HepG2 (cell line): ENCODE results near the gene MBD3L3. TPM values are rescaled to one million over a fixed set of nuclear protein-coding genes. Genes with fewer than 3 reads are reported as not detected.

Experiments
- ARID5B ChIP-seq: IDR thresholded peaks from 2 replicates; pipeline ENCODE4 v1.4.0; 2020; ENCODE audit warnings: mild to moderate bottlenecking, missing genetic modification reagents
- BHLHE40 ChIP-seq: IDR thresholded peaks from 2 replicates; pipeline ENCODE4 v1.6.1; 2011; ENCODE audit warnings: low read length, improper control_type of control experiment
- DNMT3B ChIP-seq: conservative IDR thresholded peaks from 2 replicates; pipeline ENCODE4 v1.6.1; 2016; ENCODE audit warnings: missing biosample characterization, control low read depth
- EED ChIP-seq: sonication (generic); formaldehyde crosslinking; IDR thresholded peaks from 2 replicates; pipeline ENCODE4 v1.5.0; 2020; ENCODE audit warnings: mild to moderate bottlenecking, missing genetic modification reagents
- FOXC1 ChIP-seq: sonication (generic); formaldehyde crosslinking; IDR thresholded peaks from 2 replicates; pipeline ENCODE4 v1.8.0; 2022; ENCODE audit warnings: mild to moderate bottlenecking, missing genetic modification reagents, borderline replicate concordance
- JUND ChIP-seq: sonication (generic); formaldehyde crosslinking; IDR thresholded peaks from 2 replicates; pipeline ENCODE4 v1.8.0; 2022; ENCODE audit warnings: mild to moderate bottlenecking, missing genetic modification reagents
- STAT6 ChIP-seq: sonication (generic); formaldehyde crosslinking; IDR thresholded peaks from 2 replicates; pipeline ENCODE4 v1.4.0; 2020; ENCODE audit warnings: missing genetic modification reagents, mild to moderate bottlenecking, borderline replicate concordance
- ZBTB37 ChIP-seq: sonication (generic); formaldehyde crosslinking; IDR thresholded peaks from 2 replicates; pipeline ENCODE4 v1.4.0; 2020; ENCODE audit warnings: mild to moderate bottlenecking, missing genetic modification reagents
- ZC3H4 ChIP-seq: sonication (generic); formaldehyde crosslinking; IDR thresholded peaks from 2 replicates; pipeline ENCODE4 v1.4.0; 2020; ENCODE audit warnings: missing genetic modification reagents, borderline replicate concordance
- ZFP36L1 ChIP-seq: sonication (generic); formaldehyde crosslinking; IDR thresholded peaks from 2 replicates; pipeline ENCODE4 v1.8.0; 2022; ENCODE audit warnings: mild to moderate bottlenecking, missing genetic modification reagents, moderate library complexity
- ZNF136 ChIP-seq: sonication (generic); formaldehyde crosslinking; IDR thresholded peaks from 2 replicates; pipeline ENCODE4 v1.8.1; 2022; ENCODE audit warnings: low read depth, mild to moderate bottlenecking, moderate library complexity, missing genetic modification reagents
- ZNF580 ChIP-seq: IDR thresholded peaks from 2 replicates; pipeline ENCODE4 v1.6.1; 2016; ENCODE audit warnings: low read depth, borderline replicate concordance
- ZNF629 ChIP-seq: sonication (generic); formaldehyde crosslinking; conservative IDR thresholded peaks from 2 replicates; pipeline ENCODE4 v1.5.0; 2020; ENCODE audit warnings: missing genetic modification reagents
- polyA plus RNA-seq, 8 experiments: library from polyadenylated mRNA; depleted of rRNA in 3 of 8; stranded (reverse) in 7 of 8; unstranded in 1 of 8; fragments of >200 nt; fragmentation: Illumina TruSeq in 4 of 8; extraction: Trizol in 4 of 8; gene quantifications; 2 replicates each; pipeline versions ENCODE4 v1.2.1 to v1.2.3, GENCODE V29; 2011 to 2016; ENCODE audit warnings: low read depth in 4 of 8, missing spikeins in 1 of 8, mixed read lengths in 1 of 8; ENCODE audit not compliant: insufficient read depth in 1 of 8
- total RNA-seq, 5 experiments: library from RNA; depleted of rRNA; stranded (reverse); fragments of >200 nt; fragmentation: Illumina TruSeq; extraction: Trizol; gene quantifications; 2 replicates each; pipeline ENCODE4 v1.2.3, GENCODE V29; 2016; ENCODE audit warnings: low read depth in 1 of 5
- TF ChIP-seq, protein P1 (sequence below): sonication (generic); formaldehyde crosslinking; IDR thresholded peaks from 2 replicates; pipeline ENCODE4 v1.4.0; 2020; ENCODE audit warnings: missing genetic modification reagents

MBD3L3 gene
- total and polyA plus RNA-seq, 2 of the 13 experiments (the other 11 are each of a cell fraction or from before 2014, with no cell fraction given): not detected

DNA sequence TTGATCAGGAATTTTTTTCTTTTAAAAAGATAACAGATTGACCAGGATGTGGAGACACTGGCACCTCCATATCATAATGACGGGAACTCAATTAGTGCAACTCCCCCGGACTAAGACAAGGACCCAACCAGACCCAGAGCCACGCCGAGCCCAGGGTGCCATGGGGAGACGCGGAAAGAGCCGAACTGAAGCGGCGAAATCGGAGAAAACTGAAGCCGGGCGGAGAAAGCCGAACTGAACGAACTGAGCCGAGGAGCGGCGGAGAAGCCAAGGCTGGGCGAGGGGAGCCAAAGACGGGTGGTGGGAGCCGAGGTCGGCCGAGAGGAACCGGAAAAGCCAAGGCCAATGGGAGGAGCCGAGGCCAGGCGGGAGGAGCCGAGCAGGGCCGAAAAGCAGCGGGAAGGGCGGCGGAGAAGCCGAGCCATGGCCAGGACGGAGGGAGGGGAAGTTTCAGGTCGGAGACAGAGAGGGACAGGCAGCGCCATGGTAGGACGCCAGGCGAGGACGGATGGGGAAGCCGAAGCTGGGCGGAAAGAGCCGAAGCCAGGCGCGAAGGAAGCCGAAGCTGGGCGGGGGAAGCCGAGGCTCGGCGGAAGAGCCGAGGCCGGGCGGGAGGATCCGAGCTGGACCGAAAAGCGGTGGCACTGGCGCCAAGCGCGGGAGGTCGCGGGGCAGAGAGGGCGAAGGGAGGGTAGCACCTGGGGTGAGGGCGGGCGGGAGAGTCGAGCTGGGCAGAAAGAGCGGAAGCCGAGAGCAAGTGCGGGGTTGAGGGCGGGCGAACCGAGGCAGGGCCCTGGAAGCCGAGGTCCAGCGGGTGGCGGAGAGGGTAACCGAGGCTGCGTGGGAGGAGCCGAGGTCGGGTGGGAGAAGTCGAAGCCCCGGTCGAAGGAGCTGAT lies 40.5 kb upstream of the MBD3L3 start (continued):
- TF ChIP-seq ARID5B (CRISPR knock-in tag) (0 out of 2 replicates have a peak, but pooled peaks have one; percentile 7), EED (CRISPR knock-in tag) (0 out of 2 replicates have a peak, but pooled peaks have one; percentile 47), ZNF136 (no peak), BHLHE40 (no peak), ZC3H4 (no peak), ZNF629 (no peak), DNMT3B (CRISPR knock-in tag) (no peak), ZNF580 (no peak), FOXC1 (no peak), JUND (CRISPR knock-in tag) (no peak), ZBTB37 (CRISPR knock-in tag) (no peak), STAT6 (CRISPR knock-in tag) (no peak), ZFP36L1 (no peak)
- TF ChIP-seq, protein P1, sequence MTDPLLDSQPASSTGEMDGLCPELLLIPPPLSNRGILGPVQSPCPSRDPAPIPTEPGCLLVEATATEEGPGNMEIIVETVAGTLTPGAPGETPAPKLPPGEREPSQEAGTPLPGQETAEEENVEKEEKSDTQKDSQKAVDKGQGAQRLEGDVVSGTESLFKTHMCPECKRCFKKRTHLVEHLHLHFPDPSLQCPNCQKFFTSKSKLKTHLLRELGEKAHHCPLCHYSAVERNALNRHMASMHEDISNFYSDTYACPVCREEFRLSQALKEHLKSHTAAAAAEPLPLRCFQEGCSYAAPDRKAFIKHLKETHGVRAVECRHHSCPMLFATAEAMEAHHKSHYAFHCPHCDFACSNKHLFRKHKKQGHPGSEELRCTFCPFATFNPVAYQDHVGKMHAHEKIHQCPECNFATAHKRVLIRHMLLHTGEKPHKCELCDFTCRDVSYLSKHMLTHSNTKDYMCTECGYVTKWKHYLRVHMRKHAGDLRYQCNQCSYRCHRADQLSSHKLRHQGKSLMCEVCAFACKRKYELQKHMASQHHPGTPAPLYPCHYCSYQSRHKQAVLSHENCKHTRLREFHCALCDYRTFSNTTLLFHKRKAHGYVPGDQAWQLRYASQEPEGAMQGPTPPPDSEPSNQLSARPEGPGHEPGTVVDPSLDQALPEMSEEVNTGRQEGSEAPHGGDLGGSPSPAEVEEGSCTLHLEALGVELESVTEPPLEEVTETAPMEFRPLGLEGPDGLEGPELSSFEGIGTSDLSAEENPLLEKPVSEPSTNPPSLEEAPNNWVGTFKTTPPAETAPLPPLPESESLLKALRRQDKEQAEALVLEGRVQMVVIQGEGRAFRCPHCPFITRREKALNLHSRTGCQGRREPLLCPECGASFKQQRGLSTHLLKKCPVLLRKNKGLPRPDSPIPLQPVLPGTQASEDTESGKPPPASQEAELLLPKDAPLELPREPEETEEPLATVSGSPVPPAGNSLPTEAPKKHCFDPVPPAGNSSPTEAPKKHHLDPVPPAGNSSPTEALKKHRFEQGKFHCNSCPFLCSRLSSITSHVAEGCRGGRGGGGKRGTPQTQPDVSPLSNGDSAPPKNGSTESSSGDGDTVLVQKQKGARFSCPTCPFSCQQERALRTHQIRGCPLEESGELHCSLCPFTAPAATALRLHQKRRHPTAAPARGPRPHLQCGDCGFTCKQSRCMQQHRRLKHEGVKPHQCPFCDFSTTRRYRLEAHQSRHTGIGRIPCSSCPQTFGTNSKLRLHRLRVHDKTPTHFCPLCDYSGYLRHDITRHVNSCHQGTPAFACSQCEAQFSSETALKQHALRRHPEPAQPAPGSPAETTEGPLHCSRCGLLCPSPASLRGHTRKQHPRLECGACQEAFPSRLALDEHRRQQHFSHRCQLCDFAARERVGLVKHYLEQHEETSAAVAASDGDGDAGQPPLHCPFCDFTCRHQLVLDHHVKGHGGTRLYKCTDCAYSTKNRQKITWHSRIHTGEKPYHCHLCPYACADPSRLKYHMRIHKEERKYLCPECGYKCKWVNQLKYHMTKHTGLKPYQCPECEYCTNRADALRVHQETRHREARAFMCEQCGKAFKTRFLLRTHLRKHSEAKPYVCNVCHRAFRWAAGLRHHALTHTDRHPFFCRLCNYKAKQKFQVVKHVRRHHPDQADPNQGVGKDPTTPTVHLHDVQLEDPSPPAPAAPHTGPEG (CRISPR knock-in tag): no peak
